Epithelial cell of proximal tubule (primary cell): ENCODE measurements around the gene CAMKMT. TPM values are rescaled to one million over a fixed set of nuclear protein-coding genes. Genes with fewer than 3 reads are reported as not detected.

Experiments
- DNase-seq: peaks from one replicate; pipeline ENCODE4 v3.0.0-alpha.2; 2011; ENCODE audit warnings: low read depth
- H3K4me3 ChIP-seq: 2 replicates; pipeline ENCODE4 v1.5.1; 2011; ENCODE audit warnings: low read depth, mild to moderate bottlenecking, low read length
- total RNA-seq: library from RNA; depleted of rRNA; stranded (reverse); fragments of >200 nt; gene quantifications from 2 replicates; pipeline ENCODE4 v1.2.3, GENCODE V29; 2015
- TF ChIP-seq, protein P1 (sequence below): conservative IDR thresholded peaks from 2 replicates; pipeline ENCODE4 v1.5.1; 2012; ENCODE audit warnings: low read depth, mild to moderate bottlenecking, low read length

CAMKMT gene
- total RNA-seq, 1 donor from 2014 or later: 2.4 TPM

DNA sequence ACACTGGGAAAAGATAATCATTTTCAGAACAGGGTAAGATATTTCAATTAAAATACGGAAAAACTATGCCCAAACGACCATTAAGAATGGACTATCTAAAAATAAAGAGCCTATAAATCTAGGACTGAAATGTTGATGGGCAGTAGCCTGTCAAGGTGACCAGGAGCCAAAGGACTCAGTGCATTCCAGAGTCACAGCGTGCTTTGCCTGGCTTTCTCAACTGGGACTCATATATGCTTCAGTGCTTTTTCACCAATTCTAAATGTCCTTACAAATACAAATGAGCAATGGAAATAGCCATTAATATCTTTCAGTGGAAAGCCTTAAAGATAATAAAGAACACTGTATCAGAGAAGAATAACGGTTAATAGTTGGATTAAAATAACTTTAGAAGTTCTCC, 35.9 kb upstream of the CAMKMT start:
- TF ChIP-seq, protein P1, sequence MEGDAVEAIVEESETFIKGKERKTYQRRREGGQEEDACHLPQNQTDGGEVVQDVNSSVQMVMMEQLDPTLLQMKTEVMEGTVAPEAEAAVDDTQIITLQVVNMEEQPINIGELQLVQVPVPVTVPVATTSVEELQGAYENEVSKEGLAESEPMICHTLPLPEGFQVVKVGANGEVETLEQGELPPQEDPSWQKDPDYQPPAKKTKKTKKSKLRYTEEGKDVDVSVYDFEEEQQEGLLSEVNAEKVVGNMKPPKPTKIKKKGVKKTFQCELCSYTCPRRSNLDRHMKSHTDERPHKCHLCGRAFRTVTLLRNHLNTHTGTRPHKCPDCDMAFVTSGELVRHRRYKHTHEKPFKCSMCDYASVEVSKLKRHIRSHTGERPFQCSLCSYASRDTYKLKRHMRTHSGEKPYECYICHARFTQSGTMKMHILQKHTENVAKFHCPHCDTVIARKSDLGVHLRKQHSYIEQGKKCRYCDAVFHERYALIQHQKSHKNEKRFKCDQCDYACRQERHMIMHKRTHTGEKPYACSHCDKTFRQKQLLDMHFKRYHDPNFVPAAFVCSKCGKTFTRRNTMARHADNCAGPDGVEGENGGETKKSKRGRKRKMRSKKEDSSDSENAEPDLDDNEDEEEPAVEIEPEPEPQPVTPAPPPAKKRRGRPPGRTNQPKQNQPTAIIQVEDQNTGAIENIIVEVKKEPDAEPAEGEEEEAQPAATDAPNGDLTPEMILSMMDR: no peak
- no peak overlapping the region for H3K4me3 ChIP-seq
- peak; percentile 30 for DNase-seq

DNA sequence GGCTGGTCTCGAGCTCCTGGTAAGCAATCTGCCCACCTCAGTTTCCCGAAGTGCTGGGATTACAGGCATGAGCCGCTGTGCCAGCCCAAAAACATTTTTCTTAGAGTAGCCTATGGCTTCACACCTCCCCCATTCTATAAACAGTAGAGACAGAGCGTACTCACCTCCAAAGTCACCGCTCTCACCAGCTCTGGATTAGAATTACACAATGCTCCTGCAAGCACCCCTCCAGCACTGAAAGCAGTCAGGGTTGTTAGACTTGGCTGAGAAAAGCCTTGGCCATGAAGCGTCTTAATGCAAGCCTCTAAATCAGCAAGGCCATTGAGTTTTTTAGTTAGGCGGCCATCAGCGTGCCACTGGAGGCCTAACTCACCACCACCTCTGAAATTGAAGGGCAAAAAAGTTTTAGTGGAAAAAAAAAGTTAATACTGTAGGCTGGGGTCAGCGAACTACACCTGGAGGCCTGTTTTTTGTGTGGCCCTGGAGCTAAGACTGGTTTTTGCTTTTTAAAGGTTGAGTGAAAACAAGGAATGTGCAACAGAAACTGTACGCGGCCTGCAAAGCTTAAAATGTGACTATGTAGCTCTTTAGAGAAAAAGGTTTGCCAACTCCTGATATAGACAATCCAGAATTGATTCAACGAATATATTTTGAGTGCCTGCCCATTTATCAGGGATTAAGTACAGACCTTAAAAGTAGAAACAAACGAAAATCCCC, 35.0 kb upstream of the CAMKMT start:
- peak; percentile 40 for DNase-seq
- TF ChIP-seq, protein P1: no peak
- H3K4me3 ChIP-seq: no peak overlapping the region

DNA sequence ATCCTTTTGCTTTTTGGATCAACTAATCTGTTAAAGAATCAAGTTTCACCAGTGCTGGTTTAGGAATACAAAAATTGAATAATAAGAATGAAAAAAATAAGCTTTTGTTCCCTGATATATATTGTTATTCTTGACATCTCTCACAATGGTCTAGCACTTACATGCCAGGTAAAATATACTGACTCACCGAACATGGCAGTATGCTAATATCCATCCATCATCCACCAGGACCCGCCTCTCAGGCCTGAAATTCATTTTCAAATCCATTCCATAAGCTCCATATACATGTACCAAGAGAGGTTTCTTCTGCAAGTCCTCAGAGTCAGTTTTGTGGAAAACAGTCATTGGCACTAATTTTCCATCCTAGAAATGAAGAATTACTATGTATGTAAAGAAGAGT, 33.0 kb upstream of the CAMKMT start:
- no peak overlapping the region for H3K4me3 ChIP-seq
- TF ChIP-seq, protein P1: no peak
- no peak for DNase-seq

DNA sequence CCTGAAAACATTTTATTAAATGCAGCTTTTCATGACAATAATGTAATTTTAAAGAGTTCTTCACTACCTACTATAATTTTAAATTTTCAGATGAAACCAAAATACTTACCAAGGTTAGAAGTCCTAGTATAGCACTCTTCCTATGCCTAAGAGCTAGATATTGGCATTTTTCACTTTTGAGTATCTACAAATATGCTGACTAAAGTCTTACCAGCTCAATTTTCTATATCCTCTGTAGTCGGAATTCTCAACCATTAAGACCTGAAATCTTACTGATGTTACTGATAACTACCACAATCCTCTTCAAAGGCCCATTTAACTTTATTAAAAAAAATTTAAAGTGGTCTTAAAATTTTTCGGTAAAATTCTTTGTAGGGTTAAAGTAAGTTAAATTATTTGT, 32.4 kb upstream of the CAMKMT start:
- H3K4me3 ChIP-seq: no peak overlapping the region

DNA sequence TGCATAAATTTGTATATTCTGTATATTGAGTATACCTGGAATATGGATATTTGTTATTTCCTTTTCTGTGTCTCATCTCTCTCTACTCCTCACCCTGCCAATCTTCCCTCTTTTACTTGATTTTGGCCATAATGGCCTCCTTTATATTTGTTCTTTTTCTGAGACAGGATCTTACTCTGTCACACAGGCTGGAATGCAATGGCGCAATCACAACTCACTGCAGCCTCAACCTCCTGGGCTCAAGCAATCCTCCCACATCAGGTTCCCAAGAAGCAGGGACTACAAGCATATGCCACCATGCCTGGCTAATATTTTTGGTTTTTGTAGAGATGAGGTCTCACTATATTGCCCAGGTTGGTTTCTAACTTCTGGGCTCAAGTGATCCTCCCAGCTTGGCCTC, 30.9 kb upstream of the CAMKMT start:
- TF ChIP-seq, protein P1: no peak
- no peak overlapping the region for H3K4me3 ChIP-seq
- DNase-seq: no peak

More for the DNA sequence above, 32.4 kb upstream of the CAMKMT start:
- DNase-seq: no peak
- TF ChIP-seq, protein P1: no peak

DNA sequence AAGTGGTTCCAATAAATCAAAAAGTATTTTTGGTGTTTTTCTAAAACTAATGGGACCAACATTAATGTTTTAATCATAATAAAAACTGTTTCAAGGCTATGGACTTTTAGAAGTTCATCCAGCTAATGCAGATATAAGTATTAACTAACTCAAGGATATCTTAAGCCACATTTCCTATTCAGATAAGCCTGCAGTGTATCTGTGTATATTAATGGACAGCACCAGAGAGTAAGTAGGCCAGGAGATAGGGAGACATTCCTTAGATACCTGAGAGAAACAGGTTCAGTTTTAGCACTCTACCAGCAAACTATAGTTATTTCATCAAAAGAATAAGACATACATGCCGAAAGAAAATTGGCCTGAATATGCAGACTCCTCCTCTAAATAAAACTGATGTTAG, 27.8 kb upstream of the CAMKMT start:
- TF ChIP-seq, protein P1: no peak
- no peak overlapping the region for H3K4me3 ChIP-seq
- DNase-seq: no peak

DNA sequence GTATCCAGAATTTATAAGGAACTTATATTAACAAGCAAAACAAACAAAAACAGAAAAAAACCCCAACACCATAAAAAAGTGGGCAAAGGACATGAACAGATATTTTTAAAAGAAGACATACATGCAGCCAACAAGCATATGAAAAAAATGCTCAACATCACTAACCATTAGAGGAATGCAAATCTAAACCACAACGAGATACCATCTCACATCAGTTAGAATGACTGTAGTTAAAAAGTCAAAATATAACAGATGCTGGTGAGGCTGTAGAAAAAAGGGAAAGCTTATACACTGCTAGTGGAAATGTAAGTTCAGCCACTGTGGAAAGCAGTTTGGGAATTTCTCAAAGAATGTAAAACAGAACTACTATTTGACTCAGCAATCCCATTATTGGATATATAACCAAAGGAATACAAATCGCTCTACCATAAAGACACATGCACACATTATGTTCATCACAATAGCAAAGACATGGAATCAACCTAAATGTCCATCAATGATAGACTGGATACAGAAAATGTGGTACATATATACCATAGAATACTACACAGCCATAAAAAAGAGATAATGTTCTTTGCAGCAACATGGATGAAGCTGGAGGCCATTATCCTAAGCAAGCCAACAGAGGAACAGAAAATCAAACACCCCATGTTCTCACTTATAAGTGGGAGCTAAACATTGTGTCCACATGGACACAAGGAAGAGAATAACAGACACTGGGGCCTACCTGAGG, 25.8 kb upstream of the CAMKMT start:
- TF ChIP-seq, protein P1: no peak
- no peak for DNase-seq
- no peak overlapping the region for H3K4me3 ChIP-seq
